Measurements from ENCODE around the gene ZNF473.
"Not testable (repeated sequence)": the region's sequence is repeated elsewhere in the genome, so short reads cannot be mapped to it uniquely, and the experiment has no call there.

ZNF473 gene

GRCh38 chr19:50050406-50051227, 24.8 kb downstream of the ZNF473 start:
- DNase-seq (ENCODE audit: low read depth in 2 of 2): peak; percentile 58 to 83

- not testable (repeated sequence) for DNase-seq (ENCODE audit: low read depth in 2 of 2)
Measured at GRCh38 chr19:50051228-50051895, 25.6 kb downstream of the ZNF473 start.

- no peak for DNase-seq (ENCODE audit: low read depth in 2 of 2)
Measured at GRCh38 chr19:50051964-50052363, 26.2 kb downstream of the ZNF473 start.

GRCh38 chr19:50053119-50053518, 27.3 kb downstream of the ZNF473 start:
- DNase-seq (ENCODE audit: low read depth in 2 of 2): no peak

GRCh38 chr19:50058425-50058824, 32.6 kb downstream of the ZNF473 start:
- DNase-seq (ENCODE audit: low read depth in 2 of 2): no peak

- DNase-seq (ENCODE audit: low read depth in 2 of 2): no peak
Measured at GRCh38 chr19:50059045-50059444, 33.2 kb downstream of the ZNF473 start.

GRCh38 chr19:50060107-50060506, 34.3 kb downstream of the ZNF473 start:
- no peak for DNase-seq (ENCODE audit: low read depth in 2 of 2)

- no peak for DNase-seq (ENCODE audit: low read depth in 2 of 2)
Measured at GRCh38 chr19:50061650-50062049, 35.8 kb downstream of the ZNF473 start.

- no peak for DNase-seq (ENCODE audit: low read depth in 2 of 2)
Measured at GRCh38 chr19:50065938-50066337, 40.1 kb downstream of the ZNF473 start.

- DNase-seq (ENCODE audit: low read depth in 2 of 2): no peak
Measured at GRCh38 chr19:50067575-50067974, 41.8 kb downstream of the ZNF473 start.

GRCh38 chr19:50068382-50068781, 42.6 kb downstream of the ZNF473 start:
- not testable (repeated sequence) for DNase-seq (ENCODE audit: low read depth in 2 of 2)

GRCh38 chr19:50075076-50075475, 49.3 kb downstream of the ZNF473 start:
- not testable (repeated sequence) for DNase-seq (ENCODE audit: low read depth in 2 of 2)

- DNase-seq (ENCODE audit: low read depth in 2 of 2): not testable (repeated sequence)
Measured at GRCh38 chr19:50075644-50076372, 50.0 kb downstream of the ZNF473 start.

GRCh38 chr19:50076581-50077355, 51.0 kb downstream of the ZNF473 start:
- not testable (repeated sequence) for DNase-seq (ENCODE audit: low read depth in 2 of 2)

GRCh38 chr19:50079014-50079413, 53.2 kb downstream of the ZNF473 start:
- DNase-seq (ENCODE audit: low read depth in 2 of 2): not testable (repeated sequence)

GRCh38 chr19:50084440-50084839, 58.6 kb downstream of the ZNF473 start:
- not testable (repeated sequence) for DNase-seq (ENCODE audit: low read depth in 2 of 2)

GRCh38 chr19:50087153-50087552, 61.3 kb downstream of the ZNF473 start:
- not testable (repeated sequence) for DNase-seq (ENCODE audit: low read depth in 2 of 2)

- DNase-seq (ENCODE audit: low read depth in 2 of 2): peak; percentile 17 to 28
Measured at GRCh38 chr19:50090706-50091105, 64.9 kb downstream of the ZNF473 start.

GRCh38 chr19:50091786-50092185, 66.0 kb downstream of the ZNF473 start:
- DNase-seq (ENCODE audit: low read depth in 2 of 2): not testable (repeated sequence)

- DNase-seq (ENCODE audit: low read depth in 2 of 2): not testable (repeated sequence)
Measured at GRCh38 chr19:50092597-50092996, 66.8 kb downstream of the ZNF473 start.

- not testable (repeated sequence) for DNase-seq (ENCODE audit: low read depth in 2 of 2)
Measured at GRCh38 chr19:50097884-50098283, 72.1 kb downstream of the ZNF473 start.

Measured in stimulated activated CD4-positive, alpha-beta T cell treated with anti-CD3 and anti-CD28 coated beads, Interleukin-12 subunit alpha, Interleukin-12 subunit beta, amount 100 ng/mL, for 24 hours (primary cell).